Putamen (tissue), 1 donor: ENCODE measurements around the gene TUBB4B.

ENCODE experiments used
- DNase-seq: peaks from one replicate; pipeline ENCODE4 v3.0.0-alpha.2; 2016; ENCODE audit warnings: low spot score

Gene TUBB4B

GRCh38 chr9:137225699-137226331 is 15.3 kb upstream of the TUBB4B start:
- no peak for DNase-seq

GRCh38 chr9:137226338-137227053 is 14.6 kb upstream of the TUBB4B start:
- no peak for DNase-seq

GRCh38 chr9:137227054-137227852 is 13.8 kb upstream of the TUBB4B start, which contains the start of gene RNF224:
Gene RNF224, plus strand, starts transcription at chr9:137227502. Its CDS starts 834 bp downstream, at chr9:137228336.
- no peak for DNase-seq

- DNase-seq: no peak
Measured at GRCh38 chr9:137227853-137228505, 13.1 kb upstream of the TUBB4B start.

- no peak for DNase-seq
Measured at GRCh38 chr9:137228506-137228967, 12.6 kb upstream of the TUBB4B start.

- no peak for DNase-seq
Measured at GRCh38 chr9:137228968-137229896, 11.9 kb upstream of the TUBB4B start.

GRCh38 chr9:137229903-137230704 is 11.0 kb upstream of the TUBB4B start:
- DNase-seq: no peak

- DNase-seq: no peak
Measured at GRCh38 chr9:137230705-137231371, 10.2 kb upstream of the TUBB4B start, which contains the start of gene SLC34A3. Gene SLC34A3, plus strand, starts transcription at chr9:137230901. Its CDS starts 802 bp downstream, at chr9:137231703.

GRCh38 chr9:137231372-137232039 is 9.6 kb upstream of the TUBB4B start:
- DNase-seq: no peak

- DNase-seq: no peak
Measured at GRCh38 chr9:137232101-137232500, 9.0 kb upstream of the TUBB4B start.

GRCh38 chr9:137232510-137232909 is 8.6 kb upstream of the TUBB4B start:
- DNase-seq: no peak

GRCh38 chr9:137233143-137233980 is 7.7 kb upstream of the TUBB4B start:
- DNase-seq: no peak

- DNase-seq: no peak
Measured at GRCh38 chr9:137234055-137234697, 6.9 kb upstream of the TUBB4B start.

- DNase-seq: no peak
Measured at GRCh38 chr9:137234758-137235423, 6.2 kb upstream of the TUBB4B start.

GRCh38 chr9:137235424-137236237 is 5.5 kb upstream of the TUBB4B start:
- DNase-seq: no peak
